Fibroblast of skin of right biceps (primary cell): ENCODE data around the gene SRM.
"Not testable (repeated sequence)": the region's sequence is repeated elsewhere in the genome, so short reads cannot be mapped to it uniquely, and the experiment has no call there.

Experiments used
- DNase-seq: peaks from one replicate; pipeline ENCODE4 v3.0.0-alpha.2; 2013

The SRM gene

DNA sequence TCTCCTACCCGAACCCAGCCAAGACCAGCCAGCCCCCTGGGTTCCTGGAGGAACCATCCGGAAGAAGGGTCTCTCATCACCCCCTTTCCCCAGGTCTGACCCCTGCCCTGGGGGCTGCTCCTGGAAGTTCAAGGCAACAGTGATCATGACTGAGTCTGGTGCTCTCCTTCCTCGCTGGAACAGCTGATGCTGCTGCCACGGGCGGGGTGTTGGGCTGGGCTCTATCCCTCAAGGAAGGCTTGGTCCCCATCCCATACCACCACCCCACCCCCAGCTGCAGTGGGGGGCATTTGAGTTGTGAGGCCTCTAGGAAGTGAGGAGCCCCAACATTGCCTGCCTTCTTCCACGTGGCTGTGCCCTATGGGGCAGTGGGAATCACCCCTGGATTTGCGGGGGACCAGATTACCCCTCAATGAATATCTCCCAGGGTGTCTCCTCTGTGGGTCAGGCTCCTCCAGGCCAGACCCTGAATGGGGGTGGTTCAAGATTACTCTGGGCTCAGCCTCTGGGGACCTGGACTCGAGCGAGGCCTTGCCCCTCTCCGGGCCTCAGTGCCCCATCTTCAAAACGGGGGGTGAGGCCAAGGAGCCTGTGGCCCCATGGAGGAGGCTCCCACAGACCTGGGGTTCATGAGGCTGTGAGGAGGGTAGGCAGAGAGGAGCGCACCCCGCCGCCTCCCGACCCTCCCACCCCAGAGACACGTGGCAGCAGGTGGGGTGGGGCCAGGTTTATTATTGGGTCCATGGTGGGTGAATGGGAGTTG lies 15.6 kb downstream of the SRM start:
- no peak for DNase-seq

DNA sequence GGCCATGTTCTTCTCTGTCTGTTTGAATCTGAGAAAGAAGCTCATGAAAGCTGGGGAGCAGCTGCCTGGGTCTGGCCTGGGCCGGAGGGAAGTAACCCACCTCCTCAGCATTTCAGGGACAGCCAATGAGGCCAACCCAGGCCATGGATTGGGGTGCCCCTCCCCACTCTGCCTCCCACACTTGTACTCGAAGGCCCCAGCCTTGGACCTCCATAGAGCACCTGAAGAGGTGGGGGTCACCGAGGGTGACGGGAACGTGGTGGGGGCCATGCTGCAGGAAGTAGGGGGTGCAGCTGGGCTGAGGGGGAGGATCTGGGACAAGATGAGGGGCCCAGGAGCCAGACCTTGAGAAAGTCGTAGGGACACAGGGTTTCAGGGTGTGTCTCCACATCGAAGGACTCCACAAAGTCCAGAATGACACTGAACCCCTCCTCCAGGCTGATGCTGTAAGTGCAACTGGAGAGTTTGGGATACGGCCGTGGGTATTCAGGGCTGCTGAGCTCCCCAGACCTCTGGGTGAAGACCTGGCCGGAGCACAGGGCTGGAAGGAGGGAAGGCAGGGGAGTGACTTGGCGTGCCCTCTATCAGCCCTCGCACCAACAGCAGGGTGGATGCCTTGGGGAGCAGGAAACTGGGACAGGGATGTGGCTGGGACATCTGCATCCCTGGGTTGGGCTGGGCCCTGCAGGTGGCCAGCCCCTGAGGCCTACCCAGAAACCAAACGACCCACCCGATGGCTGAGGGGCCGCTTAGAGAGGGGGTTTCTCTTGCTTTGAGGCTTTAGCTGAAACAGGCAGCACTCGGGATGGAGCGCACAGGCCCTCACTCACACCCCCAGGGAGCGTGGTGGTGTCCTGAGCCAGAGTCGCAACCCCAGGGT lies 16.6 kb downstream of the SRM start:
- no peak for DNase-seq

DNA sequence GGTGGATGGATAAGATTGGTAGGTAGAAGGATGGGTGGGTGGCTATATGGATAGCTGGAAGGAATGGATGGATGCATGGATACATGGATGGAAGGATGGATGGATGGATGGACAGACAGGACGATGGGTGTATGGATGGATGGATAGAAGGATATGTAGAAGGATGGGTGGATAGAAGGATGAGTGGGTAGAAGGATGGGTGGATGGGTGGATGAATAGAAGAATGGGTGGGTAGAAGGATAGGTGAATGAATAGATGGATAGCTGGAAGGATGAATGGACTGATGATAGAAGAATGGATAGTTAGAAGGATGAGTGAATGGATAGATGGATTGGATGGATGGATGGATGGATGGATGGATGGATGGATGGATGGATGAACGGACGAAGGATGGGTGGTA lies 17.8 kb downstream of the SRM start:
- no peak for DNase-seq

DNA sequence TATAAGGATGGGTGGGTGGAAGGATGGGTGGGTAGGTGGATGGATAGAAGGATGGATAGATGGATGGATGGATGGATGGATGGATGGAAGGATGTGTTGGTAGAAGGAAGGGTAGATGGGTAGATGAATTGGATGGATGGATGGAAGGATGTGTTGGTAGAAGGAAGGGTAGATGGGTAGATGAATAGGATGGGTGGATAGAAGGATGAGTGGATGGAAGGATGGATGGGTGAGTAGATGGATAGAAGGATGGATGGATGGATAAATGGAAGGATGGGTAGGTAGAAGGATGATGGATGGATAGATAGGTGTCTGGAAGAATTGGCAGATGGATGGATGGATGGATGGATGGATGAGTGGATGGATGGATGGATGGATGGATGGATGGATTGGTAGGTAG lies 18.8 kb downstream of the SRM start:
- DNase-seq: no peak

DNA sequence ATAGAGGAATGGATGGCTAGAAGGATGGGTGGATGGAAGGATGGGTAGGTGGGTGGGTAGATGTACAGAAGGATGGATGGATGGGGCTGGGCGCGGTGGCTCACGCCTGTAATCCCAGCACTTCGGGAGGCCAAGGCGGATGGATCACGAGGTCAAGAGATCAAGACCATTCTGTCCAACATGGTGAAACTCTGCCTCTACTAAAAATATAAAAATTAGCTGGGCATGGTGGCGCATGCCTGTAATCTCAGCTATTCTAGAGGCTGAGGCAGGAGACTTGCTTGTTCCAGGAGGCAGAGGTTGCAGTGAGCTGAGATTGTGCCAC lies 19.8 kb downstream of the SRM start:
- not testable (repeated sequence) for DNase-seq

DNA sequence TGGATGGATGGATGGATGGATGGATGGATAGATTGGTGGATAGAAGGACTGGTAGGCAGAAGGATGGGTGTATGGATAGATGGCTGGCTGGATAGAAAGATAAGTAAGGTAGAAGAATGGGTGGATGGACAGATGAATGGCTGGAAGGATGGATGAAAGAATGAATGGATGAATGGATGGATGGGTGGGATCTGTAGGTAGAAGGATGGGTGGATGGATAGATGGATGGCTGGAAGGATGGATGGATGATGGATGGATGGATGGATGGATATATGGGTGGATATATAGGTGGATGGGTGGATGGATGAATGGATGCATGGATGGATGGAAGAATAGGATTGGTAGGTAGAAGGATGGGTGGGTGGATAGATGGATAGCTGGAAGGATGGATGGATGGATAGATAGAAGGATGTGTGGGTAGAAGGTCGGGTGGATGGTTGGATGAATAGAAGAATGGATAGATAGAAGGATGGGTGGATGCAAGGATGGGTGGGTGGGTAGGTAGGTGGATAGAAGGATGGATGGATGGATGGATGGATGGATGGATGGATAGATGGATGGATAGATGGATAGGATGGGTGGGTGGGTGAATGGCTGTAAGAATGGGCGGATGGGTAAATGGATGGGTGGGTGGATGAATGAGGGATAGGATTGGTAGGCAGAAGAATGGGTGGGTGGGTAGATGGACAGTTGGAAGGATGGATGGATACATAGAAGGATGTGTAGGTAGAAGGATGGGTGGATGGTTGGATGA lies 20.3 kb downstream of the SRM start:
- DNase-seq: no peak

DNA sequence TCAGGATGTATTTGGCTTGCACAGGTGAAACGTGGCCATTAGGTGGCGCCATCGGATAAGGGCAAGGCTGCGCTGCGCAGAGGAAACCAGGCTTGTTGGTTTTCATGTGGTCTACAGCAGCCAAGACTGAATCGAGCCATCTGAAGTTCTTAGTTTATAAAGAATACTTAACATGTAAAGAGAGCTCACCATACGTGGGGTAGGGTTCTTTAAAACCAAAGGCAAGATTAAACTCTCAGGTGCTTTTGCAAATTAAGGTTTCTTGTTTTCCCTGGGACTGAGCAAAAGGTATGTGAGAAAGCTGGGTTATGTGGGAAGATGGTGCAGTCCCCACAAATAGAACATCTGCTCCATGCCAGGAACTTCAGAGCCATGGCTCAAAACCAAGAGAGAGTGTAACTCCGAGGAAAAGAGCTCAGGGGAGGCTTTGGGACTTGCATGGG lies 22.1 kb downstream of the SRM start:
- DNase-seq: peak; percentile 74

DNA sequence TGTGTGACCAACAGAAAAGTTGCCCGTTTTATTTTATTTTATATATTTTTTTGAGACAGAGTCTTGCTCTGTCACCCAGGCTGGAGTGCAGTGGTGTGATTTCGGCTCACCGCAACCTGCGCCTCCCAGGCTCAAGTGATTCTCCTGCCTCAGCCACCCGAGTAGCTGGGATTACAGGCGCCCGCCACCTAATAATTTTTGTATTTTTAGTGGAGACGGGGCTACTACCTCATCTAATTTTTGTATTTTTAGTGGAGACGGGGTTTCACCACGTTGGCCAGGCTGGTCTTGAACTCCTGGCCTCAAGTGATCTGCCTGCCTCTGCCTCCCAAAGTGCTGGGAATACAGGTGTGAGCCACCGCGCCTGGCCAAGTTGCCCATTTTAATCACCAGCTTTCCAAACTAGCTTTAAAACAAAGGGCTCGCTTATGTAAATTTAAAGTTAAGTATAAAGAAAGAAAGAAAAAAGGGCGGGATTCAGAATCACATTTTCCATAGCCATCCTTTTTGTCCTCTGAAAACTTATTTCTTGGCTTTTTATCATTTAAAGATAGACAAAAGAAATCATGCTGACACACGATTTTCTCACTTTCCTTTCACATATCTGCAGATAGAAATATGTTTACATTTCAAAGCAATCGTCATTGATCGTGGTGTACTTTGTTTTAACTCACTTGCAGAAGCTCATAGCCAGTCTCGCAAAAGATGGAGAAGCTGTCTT lies 22.6 kb downstream of the SRM start:
- DNase-seq: not testable (repeated sequence)

DNA sequence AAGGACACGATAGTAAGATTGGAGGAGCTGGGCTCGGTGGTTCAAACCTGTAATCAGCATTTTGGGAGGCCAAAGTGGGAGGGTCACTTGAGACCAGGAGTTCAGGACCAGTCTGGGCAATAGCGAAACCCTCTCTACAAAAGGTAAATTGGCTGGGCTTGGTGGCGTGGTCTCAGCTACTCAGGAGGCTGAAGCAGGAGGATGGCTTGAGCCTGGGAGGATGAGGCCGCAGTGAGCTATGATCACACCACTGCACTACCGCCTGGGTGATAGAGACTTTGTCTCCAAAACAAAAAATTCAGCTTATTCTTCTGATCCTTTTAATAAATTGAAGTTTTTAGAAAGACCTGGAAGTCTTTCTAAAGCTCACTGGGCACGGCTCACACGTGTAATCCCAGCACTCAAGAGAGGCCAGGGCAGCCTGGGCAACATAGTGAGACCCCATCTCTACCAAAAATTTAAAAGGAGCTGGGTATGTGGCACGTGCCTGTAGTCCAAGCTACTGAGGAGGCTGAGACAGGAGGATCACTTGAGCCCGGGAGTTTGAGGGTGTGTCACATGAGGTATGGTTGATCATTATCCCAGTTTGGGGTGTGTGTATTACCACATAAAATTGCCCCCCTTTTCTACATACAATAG lies 28.1 kb downstream of the SRM start:
- no peak for DNase-seq

DNA sequence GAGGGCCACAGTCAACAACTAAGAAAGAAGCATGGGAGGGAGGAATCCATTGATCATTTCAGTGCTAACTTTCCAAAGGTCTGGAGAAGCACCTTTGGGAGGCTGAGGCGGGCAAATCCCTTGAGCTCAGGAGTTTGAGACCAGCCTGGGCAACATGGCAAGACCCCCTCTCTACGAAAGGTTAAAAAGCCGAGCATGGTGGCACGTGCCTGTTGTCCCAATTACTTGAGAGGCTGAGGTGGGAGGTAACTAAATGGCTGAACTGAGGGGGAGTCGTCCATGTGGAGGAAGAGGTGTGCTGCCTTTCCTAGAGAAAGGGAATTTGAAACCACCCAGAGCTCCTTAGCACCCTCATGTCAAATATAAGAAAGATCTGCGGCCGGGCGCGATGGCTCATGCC lies 29.0 kb downstream of the SRM start:
- DNase-seq: no peak

DNA sequence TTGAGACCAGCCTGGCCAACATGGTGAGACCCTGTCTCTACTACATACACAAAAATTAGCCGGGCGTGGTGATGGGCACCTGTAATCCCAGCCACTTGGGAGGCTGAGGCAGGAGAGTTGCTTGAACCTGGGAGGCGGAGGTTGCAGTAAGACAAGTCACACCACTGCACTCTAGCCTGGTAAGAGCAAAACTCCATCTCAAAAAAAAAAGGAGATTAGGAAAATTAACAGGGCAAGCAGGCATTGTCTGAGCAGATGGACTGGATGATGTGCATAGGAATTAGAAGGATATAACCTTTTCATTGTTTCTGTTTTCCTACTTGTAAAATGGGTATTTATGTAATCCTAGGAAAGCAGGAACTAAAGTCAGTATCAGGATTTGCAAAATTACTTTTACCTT lies 31.8 kb downstream of the SRM start:
- no peak for DNase-seq

DNA sequence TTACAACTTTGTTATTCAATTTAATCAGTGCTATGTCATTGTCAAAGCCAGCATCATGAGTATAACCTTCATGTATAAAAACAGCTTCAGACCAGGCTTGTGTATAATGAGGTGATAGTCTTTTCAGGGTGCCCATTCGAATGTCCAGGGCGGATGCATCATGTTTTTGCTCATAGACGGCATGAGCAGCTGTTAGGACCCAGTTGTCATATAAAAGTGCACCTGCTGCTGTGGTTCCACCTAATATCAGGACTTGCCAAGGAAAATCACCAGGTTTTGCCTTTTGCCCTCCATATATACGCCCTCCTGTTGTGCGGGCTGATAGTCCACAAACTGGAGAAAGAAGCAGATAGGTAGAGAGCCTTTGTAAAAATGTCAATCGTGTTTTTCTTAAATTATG lies 32.5 kb downstream of the SRM start:
- DNase-seq: no peak

DNA sequence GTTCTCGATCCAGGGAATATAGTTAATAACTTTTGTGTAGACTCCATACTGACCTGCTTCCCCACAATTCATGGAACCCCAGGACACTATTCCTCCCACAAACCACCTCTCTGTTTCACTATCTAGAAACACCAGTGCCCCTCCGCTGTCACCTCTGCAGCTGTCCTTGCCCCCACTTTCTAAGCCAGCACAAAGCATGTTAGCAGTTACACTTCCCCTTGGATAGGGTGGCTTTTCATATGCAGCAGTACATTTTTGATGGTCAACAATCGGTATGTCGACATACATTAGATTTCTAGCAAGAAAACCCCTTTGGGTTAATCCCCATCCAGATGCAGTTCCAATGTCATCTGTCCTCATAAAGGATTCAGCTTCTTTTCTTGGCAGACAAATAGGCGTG lies 32.9 kb downstream of the SRM start:
- DNase-seq: no peak

DNA sequence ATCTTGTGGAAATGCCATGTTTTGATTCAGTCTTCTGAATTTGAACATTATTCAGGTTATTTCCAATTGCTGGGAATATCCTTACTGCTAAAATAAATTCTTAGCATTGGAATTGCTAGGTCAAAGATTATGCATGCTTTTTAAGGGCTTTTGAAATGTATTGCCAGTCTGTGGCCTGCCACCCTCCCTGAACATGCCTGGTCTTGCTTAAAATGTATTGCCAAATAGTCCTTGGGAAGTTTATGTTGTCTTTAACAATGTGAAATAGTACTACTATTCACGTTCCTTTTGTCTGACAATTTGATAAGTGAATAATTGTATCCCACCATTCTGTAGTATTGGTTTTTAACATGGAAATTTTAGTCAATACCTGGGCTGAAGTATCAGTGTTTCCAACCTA lies 33.8 kb downstream of the SRM start:
- DNase-seq: no peak

DNA sequence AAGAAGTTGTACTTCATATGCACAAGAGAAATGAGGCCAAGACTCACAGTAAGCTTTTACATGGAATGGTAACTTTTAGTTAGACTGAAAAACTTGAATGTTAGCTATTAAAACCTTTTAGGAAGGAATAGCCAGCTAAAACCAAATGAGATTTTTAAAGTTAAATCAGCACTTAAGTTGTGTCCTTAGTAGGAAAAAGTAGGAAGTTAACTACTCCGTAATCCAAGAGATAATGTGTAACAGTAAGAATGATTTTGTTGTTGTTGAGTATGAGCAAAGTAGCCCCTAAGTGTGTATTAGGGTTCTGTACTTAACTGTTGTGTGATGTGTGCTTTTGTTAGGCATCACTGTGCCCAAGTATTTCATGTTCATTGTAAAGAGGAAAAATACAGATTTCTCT lies 34.2 kb downstream of the SRM start:
- no peak for DNase-seq

DNA sequence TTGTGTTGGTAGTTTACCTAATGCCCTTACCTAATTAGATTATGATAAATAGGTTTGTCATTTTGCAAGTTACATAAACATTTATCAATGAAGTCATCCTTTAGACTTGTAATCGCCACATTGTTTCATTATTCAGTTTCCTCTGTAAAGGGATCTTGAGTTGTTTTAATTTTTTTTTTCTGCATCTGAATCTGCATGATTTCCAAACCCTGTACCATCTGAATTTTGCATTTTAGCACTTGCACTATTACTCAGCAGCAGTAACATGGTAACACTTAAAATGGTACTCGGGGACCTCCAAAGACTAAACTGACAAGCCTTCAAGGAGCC lies 35.0 kb downstream of the SRM start:
- no peak for DNase-seq

DNA sequence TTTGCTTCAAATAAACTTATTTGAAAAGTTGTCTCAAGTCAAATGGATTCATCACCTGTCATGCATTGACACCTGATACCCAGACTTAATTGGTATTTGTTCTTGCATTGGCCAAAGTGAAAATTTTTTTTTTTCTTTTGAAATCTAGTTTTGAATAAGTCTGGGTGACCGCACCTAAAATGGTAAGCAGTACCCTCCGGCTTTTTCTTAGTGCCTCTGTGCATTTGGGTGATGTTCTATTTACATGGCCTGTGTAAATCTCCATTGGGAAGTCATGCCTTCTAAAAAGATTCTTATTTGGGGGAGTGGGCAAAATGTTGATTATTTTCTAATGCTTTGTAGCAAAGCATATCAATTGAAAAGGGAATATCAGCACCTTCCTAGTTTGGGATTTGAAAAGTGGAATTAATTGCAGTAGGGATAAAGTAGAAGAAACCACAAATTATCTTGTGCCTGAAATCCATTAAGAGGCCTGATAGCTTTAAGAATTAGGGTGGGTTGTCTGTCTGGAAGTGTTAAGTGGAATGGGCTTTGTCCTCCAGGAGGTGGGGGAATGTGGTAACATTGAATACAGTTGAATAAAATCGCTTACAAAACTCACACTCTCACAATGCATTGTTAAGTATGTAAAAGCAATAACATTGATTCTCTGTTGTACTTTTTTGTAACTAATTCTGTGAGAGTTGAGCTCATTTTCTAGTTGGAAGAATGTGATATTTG lies 35.5 kb downstream of the SRM start:
- no peak for DNase-seq

DNA sequence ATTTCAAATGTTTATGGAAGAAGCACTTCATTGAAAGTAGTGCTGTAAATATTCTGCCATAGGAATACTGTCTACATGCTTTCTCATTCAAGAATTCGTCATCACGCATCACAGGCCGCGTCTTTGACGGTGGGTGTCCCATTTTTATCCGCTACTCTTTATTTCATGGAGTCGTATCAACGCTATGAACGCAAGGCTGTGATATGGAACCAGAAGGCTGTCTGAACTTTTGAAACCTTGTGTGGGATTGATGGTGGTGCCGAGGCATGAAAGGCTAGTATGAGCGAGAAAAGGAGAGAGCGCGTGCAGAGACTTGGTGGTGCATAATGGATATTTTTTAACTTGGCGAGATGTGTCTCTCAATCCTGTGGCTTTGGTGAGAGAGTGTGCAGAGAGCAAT lies 36.6 kb downstream of the SRM start:
- DNase-seq: no peak

DNA sequence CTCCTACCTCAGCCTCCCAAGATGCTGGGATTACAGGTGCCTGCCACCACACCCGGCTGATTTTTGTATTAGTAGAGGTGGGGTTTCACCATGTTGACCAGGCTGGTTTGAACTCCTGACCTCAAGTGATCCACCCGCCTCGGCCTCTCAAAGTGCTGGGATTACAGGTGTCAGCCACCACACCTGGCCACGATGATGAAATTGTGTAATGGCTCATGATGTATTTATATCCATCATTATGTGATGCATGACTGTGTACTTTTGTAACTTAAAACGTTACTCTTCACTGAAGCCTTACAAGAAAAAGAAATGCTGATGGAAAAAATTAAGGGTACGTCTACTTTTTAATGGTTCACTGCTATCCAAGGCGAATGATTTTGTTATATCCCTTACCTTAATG lies 39.8 kb downstream of the SRM start:
- DNase-seq: no peak

DNA sequence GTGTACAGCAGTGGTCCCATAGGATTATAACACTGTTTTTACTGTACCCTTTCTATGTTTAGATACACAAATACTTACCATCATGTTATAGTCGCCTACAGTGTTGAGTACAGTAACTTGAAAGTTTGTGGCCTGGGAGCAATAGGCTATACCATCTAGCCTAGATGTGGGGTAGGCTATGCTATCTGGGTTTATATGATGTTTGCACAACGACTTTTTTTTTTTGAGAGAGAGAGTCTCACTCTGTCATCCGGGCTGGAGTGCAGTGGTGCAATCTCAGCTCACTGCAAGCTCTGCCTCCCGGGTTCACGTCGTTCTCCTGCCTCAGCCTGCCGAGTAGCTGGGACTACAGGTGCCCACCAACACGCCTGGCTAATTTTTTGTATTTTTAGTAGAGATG lies 40.5 kb downstream of the SRM start:
- not testable (repeated sequence) for DNase-seq

DNA sequence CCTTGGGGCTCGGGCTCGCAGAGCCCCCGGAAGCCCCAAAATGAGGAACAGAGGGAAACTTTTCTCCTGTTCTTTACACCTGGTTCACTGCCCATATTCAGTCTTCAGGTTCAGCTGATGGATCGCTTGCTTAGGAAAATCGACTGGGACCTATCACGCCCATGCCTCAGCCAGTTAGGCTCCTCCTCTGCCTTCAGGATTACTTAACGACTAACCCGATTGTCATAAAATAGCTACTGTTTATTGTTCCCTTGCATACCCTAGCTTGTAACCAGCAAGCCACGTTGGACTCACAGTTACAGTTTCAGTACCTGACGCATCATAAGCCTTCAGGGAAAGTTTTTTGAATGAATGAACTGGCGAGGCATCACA lies 46.7 kb downstream of the SRM start:
- DNase-seq: no peak
